ENCODE data around the gene NBEAL2.
A peak's percentile ranks its signal among the peaks of the same experiment; 100 is the strongest.
"Not testable (repeated sequence)": the region's sequence is repeated elsewhere in the genome, so short reads cannot be mapped to it uniquely, and the experiment has no call there.

The NBEAL2 gene

DNA sequence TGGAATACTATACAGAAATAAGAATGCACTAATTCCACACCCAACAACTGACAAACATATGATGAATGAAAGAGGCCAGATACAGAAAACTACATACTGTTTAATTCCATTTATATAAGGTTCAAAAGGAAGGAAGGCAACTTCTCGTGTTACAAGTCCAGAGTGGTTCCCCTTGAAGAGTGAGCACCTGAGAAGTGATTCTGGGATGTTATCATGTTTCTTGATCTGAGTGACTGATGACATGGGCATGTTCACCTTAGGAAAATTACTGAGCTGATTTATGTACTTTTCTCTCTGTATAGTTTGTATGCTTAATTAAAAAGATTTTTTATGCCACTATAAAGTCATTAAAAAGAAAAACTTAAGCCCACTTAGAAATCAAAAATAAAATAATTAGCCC, 16.5 kb upstream of the NBEAL2 start:
- no peak for DNase-seq

DNA sequence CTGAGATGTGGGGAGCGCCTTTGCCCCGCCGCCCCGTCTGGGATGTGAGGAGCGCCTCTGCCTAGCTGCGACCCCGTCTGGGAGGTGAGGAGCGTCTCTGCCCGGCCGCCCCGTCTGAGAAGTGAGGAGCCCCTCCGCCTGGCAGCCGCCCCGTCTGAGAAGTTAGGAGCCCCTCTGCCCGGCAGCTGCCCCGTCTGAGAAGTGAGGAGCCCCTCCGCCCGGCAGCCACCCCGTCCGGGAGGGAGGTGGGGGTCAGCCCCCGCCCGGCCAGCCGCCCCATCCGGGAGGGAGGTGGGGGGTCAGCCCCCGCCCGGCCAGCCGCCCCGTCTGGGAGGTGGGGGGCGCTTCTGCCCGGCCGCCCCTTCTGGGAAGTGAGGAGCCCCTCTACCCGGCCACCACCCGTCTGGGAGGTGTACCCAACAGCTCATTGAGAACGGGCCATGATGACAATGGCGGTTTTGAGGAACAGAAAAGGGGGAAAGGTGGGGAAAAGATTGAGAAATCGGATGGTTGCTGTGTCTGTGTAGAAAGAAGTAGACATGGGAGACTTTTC, 15.4 kb upstream of the NBEAL2 start:
- DNase-seq = not testable (repeated sequence)

DNA sequence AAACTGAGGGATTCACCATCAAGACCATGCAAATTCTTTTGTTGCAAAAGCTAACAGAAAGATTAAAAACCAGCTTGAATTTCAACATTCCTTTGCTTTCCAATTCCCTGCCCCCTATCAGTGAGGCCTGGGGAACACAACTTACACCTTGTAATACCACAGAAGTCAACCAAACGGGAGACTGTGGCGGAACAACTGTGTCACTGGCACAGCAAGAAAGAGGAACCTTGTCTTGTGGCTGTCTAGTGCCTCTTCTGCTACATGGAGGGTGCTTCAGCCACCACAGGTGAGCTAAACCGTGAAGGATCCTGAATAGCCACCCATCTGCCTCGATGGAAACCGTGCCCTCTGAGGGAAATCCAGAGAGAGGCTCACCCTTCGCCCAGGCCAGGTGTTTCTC, 14.3 kb upstream of the NBEAL2 start:
- peak in 1 of 2 donors; percentile 37 for DNase-seq

GRCh38 chr3:46966811-46967210, 12.7 kb upstream of the NBEAL2 start:
- DNase-seq = no peak

DNA sequence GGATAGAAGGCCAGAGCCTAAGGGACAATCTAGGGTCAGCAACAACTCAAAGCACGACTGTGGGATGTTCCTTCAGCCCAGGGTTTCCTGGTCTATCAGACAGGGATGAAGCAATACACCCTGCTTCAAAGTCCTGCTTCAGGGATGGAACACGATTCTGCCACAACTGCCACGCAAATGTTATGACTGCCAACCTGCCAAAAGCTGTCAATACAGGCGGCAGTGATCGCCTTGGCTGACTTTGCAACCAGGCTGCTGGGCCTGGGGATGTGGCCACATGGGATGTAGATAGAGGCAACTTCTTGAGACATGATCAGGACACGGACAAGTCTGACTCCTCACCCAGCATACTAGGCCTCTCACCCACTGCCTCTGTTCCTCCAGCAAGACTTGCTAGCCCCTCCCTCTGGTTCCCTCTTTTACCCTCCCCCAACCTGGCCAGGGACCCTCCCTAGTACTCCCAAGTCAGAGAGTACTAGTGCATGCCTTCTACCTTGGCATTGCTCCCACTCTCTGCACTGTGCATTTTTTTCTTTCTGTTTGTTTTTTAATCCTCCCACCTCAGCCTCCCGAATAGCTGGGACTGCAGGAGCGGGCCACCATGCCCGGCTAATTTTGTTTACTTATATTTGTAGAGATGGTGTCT, 10.6 kb upstream of the NBEAL2 start:
- DNase-seq = no peak

GRCh38 chr3:46970391-46971091, 8.9 kb upstream of the NBEAL2 start:
- DNase-seq = no peak

DNA sequence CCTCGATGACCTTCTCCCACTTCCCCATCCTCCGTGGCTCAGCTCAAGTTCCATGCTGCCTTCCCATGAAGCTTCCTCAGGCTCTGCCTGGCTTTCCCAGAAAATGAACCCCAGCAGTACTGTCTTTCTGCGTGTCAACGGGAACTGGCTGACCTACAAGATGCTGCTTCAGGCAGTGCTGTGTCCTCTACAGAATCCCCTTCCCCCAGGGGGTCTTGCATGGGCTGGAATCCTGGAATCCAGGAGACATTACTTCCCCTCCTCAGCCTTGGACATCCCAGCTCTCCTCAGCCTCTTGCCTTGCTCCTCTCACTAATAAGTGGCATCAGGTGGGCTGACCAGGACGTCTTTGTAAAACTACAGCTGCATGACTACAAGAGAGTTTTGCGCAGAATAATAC, 8.3 kb upstream of the NBEAL2 start:
- no peak for DNase-seq

- DNase-seq = no peak
These were observed 7.7 kb upstream of the NBEAL2 start for GRCh38 chr3:46971742-46972141.

DNA sequence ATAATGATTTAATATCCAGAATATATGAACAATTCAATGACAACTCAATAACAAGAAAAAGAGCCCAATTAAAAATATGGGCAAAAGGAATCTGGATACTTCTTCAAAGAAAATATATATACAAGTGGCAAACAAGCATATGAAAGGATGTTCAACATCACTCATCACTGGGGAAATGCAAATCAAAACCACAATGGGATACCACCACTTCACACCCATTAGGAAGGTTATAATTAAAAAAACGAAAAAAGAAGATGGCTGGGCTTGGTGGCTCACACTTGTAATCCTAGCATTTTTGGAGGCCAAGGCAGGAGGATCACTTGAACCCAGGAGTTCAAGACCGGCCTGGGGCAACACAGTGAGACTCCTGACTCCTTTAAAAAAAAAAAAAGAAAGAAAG, 7.1 kb upstream of the NBEAL2 start:
- DNase-seq = no peak

DNA sequence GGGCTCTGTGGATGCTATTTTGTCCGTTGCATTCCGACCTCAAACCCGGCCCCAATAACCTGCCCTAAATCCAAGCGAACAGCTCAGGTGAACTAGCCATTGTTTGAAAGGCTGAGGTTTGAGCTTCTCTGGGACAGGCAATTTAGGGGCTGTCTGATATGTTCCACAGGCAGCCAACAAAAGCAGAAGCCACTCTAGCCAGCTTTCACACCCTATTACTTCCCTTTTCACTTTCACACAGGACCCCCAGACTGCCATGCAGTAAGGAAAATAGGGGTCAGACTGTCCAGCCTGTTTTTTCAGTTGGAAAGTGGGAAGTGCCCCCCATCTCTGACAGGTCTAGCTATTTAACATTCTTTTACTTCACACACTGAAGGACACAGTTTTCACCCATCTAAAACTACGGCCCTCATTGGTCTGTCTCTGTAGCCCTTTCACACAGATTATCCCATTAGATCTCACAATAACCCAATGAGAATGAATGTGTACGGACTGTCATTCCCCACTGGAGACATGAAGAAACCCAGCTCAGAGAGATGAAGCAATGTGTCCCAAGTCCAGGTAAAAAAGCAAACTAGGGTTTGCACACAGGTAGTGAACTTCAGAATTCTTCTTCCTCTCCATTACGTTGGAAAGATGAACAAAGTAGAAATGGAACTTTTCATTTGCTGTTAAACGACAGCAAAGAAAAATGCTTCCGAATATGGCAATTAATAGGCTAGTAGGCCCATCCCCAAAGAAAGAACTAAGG, 4.9 kb upstream of the NBEAL2 start:
- no peak for DNase-seq

DNA sequence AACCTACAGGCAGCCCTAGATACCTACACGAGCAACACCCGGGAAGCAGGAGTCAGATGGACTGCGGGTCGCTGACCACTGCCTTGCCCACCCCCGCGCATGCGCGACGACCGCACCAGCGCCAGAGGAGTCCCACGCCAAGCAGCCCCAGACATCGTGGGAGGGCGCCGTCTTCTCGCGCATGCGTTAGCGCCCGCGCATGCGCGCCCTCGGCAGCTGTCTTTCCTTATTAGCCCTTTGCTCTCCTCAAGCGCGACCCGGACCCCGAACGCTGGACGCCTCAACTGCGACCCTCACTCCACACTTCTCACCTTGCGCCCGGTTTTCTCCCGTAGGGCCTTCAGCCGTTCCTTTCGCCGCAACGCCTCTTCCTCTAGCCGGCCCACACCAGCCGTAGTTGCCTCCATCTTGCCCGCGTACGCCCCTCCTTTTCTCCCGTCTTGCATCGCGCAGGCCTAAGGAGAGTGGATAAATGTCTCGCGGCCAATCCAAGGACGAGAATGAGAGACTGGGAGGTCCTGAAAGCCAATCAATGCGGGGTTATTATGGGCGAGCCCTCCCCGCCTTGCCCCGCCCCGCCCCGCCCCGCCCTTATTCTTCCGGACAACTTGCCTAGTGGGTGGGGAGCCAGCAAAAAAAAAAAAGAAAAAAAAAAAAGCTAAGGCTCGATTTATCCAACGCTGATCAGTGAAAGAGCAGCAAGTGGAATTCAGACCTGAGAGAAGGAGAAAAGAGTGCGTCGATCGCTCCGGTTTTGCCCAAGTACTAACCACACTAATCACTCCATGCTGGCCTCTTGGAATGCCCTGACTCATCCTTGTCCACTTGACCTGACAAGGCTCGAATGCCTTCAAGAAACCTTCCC, 2.9 kb upstream of the NBEAL2 start, which contains the start of gene CCDC12:
CCDC12 (minus strand) TSS at position 420 of the 865 bp plus-strand sequence; CDS start at position 407, 13 bp downstream.
- DNase-seq = peak; percentile 87 to 93

- no peak for DNase-seq
These were observed 1.7 kb upstream of the NBEAL2 start for GRCh38 chr3:46977811-46978195.

GRCh38 chr3:46978381-46978780, 1.1 kb upstream of the NBEAL2 start:
- DNase-seq = no peak

GRCh38 chr3:46979958-46980497, 562 bp downstream of the NBEAL2 start:
- peak; percentile 39 for DNase-seq

- no peak for DNase-seq
These were observed 2.5 kb downstream of the NBEAL2 start for GRCh38 chr3:46981932-46982471.

GRCh38 chr3:46982546-46982945, 3.1 kb downstream of the NBEAL2 start:
- DNase-seq = no peak

DNA sequence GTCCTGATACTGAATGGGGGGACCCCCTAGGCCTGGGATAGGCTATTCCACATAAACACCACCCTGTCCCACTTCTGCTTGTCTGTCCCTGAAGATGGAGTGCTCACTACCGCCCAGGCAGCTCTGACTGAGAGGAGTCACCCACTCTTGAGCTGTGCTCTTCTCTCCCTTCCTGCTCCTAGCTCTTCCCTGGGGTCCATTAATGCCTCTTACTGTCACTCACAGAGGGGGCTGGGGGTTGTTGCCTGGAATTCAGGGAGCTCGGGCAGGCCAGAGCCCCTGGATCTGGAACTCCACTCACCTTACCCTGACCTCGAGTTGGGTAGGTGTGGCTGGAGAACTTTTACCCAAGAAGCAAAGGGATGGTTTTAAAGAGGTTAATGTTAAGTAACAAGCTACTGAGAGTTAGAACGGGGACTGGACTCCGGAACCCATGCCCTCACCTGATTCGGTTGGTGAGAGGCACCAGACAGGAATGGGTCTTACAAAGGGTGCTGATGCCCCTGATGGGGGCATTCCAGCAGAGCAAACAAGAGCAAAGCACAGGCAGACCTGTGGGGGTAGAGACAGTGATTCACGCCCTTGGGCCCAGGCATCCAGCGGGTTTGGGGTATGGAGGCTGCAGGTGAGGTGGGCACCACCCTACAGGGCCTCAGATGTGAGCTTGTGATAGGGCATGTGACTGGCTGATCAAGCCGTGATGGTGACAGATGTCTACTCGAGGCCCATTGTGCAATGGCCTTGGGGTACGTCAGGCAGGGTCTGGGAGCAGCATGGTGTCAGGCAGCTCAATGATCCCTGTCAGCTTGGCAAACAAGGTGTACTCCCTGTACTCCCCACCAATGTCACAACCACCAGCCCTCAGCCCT, 5.4 kb downstream of the NBEAL2 start:
- no peak for DNase-seq

GRCh38 chr3:46985588-46985987, 6.1 kb downstream of the NBEAL2 start:
- no peak for DNase-seq

- DNase-seq = no peak
These were observed 6.7 kb downstream of the NBEAL2 start for GRCh38 chr3:46986055-46986730.

DNA sequence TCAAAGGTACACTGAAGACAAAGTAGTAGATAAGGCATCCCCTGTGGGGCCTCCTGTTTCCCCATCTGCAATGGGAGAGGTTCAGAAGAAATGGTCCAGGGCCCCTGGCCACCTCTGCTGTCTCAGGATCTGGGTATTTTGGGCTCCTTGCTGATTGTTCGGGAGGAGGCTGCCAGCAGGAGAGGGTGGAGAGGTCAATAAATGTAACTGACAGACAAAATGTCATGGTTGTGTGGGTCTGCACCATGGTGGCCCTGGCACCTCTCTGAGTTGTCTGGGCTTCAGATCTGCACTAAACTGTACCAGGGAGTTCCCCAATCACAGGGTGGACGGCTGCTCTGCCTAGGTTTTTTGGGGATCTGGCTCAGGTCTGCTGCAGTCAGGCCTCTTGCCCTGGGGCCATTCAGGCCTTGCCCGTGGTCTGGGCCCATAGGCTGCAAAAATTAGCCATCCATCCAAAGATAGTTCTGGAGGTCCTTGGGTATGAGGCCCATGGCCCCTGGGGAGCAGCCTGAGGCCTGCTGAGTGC, 7.4 kb downstream of the NBEAL2 start:
- no peak for DNase-seq
